Eye (tissue), 1 donor: Measurements from ENCODE around the gene BRME1.

ENCODE experiments used
- DNase-seq: peaks from one replicate; pipeline ENCODE4 v3.0.0-alpha.2; 2015

BRME1 gene

DNA sequence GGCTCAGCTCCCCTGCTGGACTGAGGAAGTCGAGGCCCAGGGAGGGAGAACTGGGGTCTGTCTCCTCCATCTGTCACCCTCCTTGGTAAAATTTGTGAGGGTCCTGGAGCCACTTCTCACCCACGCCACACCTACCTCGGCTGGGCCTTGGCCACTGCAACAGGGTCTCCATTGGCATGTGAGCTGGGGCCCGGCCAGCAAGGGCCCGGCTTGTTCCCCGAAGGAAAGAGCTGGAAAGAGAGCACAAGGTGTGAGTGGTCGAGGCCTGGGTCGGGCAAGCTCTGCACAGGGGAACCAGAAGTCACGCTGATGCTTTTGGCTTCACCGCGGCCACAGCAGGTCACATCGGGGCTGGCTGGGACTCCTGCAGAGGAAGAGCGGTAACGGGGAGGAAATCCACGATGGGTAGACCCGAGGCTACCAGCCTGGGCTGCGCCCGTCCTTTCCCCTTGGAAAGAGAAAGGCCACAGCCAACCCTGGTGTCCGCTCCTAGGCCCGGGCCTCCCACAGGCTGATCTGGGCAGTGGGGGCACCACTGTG is 20.0 kb downstream of the BRME1 start:
- no peak for DNase-seq

DNA sequence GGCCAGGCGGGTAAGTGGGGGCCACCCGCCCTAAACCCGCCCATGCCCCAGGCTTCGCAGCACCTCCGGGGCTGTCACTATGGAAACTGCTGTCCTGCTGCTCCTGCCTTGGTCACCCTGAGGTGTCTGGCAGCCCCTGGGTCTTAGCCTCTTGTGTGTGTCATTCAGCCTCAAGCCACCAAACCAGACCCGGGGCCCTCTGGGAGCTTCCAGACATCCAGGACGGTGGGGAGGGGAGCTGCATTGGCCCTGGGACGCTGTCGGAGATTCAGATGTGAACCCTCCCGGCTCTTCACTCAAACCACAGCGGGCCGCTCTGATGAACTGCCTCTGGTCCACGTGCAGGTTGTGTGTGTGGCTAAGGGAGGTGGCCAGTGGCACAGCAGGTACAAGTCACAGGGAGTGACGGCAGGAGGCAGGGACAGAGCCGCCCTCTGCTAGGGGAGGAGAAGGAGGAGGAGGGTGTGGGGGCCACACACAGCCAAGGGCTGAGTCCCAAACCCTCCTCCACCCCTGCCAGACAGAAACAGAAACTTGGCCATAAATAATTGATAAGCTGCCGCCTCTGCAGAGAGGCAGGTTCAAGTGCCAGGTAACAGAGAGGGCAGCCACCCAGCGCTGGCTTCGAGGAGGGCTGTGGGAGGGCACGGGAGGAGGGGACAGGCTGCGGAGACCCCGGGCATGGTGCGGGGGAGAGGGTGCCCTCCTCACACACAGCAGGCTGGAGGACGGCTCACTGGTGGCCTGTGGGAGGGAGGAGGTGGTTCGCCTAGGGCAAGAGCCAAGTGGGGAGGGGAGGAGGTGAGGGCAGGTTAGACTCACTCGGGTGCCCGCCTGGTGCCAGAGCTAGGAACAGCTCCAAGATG is 21.0 kb downstream of the BRME1 start:
- no peak for DNase-seq

DNA sequence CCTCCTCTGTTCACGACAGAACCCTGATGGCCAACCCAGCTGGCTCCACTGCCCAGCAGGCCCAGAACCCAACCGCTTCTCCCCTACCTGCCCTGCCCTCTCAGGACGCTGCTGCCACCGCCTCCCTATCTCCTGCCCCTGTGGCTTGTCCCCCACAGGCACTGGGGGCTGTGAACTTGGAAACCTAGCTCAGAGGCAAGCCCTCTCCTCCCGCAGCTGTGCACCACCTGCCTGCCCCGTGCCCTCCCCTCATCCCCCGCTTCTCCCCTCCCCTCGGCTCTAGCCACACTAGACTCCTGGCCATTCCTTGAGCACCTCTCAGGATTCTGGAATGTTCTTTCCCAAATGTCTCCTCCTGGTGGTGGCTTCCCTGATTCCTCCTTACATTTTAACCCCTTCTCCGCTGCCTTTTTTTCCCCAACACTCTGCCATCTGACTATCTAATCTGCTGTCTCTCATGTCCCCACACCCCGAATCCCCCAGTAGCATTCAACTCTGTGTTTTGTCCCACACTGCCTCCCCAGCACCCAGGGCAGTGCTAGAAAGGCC is 22.3 kb downstream of the BRME1 start:
- no peak for DNase-seq

DNA sequence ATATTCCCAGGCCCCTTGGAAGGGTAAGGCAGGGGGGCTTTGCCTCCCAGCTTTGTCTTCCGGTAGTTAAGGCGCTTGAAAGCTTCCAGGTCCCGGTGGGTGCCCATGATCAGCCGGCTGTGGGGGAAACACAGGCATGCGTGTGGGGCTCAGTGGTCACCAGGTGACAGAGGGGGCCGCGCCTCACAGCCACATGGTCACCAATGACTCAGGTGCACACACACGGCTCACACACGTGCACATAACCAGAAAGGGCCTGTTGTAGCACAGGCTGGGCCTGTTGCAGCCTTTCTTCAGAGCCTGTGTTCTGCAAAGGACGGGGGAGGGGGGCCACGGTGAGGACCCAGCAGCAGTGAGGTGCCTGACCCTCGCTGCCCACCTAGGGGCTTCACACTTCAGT is 23.1 kb downstream of the BRME1 start:
- no peak for DNase-seq

DNA sequence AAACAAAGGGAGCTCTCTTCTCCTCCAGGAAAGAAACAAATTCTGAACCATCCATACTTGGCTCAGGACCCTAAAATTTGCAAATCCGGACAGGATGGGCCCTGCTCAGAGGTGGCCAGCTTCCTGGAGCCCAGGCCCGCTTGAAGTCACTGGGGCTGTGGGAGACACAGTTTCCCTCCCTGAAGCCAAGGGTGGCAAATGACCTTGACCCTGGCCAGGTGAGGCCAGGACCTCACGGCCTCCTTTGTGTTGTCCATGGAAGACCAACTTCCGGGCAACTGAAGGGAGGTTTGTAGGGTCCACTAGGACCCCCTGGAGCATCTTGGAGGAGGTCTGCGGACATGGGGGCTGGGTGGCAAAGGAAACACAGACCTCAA is 23.5 kb downstream of the BRME1 start:
- no peak for DNase-seq

DNA sequence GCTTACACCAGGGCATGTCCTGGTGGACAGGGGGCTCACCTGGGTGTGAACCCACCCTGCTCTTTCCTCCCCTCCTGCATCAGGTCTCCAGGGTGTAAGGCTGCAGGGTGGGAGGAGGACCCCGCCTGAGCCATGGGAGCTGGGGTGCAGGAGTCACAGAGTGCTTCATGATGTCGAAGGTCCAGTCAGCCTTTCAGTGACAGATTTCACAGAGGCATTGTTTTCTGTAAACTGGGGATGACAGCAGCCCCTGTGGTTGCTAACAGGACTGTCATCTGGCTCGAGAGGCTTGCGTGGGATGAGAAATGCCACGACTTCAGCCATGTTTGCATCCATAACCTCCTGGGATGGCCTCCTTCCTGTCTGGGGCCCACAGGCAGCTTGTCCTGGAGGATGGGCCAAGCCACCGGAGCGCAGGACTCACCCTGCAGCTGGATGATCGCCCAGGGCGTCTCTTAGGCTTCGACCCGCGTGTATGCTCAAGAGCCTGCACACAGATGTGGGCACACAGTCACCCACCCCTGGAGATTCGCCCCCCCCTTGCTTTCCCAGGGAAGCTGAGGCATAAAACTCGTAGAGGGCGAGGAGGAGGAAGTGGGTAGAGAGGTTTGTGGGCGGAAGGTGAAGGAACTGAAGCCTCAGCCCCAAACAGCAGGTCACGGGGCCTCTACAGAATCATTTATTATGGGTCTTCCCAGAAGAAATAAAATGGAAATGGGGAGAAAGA is 24.1 kb downstream of the BRME1 start:
- DNase-seq = peak; percentile 55

DNA sequence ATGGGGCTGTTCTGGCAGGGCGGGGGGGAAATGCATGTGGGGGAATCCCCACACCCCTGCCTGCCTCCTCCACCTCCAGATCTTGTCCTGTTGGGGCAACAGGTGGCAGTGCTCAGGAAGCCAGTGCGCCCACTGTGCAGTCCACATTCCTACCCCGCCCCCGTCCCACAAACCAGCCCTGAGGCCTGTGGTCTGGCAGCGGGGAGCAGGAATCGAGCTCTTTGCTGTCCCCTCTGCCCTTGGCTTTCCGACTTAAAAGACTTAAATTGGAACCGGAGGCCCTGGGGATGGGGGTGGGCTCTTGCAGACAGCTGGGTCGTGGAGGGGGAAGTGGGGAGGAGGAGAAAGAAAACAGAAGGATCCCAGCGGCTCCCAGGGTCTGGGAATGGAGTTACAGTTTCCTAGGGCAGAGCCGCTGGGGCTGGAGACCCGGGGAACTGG is 24.6 kb downstream of the BRME1 start:
- DNase-seq = peak; percentile 75

DNA sequence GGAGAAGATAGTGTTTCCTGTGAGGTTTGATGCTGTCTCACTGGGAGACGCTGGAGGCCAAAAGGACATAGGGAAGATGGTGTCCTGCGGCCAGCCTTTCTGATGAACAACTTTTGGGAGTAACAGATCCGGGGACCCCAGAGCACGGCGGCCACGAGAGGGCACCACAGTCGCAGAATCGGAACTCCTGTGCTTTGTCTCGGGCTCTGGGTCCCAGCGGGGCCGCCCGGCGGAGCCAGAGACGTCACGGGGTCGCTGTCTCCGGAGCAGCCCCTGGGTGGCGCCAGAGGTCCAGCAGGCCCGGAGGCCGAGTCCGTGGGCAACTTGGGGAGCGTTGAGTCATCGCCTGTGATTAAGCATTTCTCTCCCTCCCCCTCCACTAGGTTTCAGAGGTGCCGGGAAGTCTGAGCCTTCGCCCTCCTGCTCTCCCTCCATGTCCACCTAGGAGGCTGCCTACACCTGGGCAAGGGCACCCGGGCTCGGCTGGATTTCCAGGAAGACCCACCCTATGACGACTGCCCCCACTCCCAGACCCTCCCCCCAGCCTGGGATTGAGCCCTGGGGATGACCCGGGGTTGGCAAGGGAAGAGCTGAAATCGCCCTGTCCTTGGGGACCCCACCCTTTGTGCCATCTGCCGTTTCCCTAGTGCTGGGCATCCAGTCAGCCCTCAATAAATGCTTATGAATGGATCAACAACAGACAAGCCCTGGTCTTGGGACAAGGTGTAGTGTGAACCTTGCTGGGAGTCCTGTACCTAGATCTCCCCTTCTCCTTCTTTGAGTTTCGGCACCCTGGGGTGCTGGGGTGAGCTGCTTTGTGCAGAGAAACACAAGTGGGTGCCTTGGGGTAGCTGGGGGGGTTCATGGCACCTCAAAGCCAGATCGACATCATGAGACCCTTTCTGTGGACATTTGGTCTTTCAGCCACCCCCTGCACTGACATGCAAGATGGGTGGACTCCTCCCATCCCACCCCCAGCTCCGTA is 25.6 kb downstream of the BRME1 start:
- DNase-seq = peak; percentile 98

DNA sequence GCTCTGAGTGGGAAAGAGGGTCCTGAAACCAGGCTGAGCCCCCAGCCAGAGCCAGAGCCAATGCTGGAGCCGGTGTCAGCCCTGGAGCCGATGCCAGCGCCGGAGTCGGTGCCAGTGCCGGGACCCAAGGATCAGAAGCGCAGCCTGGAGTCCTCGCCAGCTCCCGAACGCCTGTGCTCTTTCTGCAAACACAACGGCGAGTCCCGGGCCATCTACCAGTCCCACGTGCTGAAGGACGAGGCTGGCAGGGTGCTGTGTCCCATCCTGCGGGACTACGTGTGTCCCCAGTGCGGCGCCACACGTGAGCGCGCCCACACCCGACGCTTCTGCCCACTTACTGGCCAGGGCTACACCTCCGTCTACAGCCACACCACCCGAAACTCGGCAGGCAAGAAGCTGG is 28.6 kb downstream of the BRME1 start:
- DNase-seq = no peak

DNA sequence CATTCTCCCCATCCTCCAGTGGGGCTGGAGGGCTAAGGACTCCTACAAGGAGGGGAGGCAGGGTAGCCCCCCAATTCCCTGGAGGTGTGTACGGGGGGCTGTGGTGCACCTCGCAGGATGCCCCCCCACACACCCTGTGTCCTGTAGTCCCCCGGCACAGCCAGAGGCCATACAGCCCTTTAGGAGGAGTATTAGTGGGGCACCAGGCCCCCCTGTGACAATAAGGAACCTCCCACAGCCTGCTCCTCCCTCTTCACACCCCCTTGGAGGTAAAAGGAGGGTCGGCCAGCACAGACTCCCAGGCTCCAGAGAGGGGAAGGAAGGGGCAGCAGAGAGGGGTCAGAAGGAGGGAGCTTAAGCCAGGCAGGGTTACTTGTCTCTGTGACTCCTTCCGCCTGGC is 29.1 kb downstream of the BRME1 start, which contains the start of gene NANOS3:
NANOS3 (plus strand) TSS at position 301 of the 400 bp plus-strand sequence. CDS start 115 bp downstream, outside the sequence.
- DNase-seq = no peak

DNA sequence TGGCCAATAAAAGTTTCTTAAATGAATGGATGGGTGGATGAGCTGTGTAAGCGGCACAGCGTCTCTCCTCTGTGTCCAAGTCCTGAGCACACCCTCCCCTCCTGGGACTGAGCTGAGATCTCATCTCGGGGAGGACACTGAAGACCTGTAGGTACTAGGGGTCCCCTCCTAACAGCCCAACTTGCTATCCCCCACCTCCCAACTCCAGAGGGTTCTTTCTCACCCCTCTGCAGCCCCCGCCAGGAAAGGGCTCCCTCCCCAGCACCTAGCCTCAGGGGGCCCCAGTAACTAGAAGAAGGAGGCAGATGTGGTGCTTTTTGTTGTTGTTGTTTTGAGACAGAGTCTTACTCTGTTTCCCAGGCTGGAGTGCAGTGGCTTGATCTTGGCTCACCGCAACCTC is 30.1 kb downstream of the BRME1 start:
- no peak for DNase-seq

DNA sequence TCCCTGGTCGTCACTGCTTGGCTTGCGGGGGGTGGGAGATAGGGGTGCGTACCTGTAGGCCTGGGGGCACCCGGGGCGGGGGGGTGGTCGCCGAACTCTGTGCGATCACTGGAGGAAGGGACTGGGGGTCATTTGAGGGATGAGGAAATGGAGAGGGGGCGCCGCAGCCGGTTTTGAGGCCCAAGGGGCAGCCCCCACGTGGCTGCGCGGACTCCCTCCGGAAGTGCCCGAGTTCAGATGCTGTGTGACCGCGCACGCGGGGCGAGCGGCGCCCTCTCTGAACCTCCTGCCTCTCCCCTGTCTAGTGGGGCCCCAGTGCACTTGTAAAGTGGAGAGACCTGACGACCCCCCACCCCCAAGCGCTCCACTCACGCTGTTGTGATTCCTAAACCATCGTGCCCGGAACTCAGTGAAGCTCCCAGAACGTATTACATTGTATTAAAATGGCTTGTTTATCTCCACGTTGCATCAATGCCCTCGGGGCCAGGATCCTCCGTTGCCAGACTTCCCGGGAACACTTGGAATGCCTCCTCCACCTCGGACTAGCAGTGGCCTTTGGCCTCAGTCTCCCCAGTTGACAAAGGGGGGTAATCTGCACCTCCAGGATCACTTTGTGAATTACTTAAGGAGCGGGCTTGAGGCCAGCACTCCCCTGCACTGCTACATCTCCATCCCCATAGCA is 31.9 kb downstream of the BRME1 start:
- no peak for DNase-seq

DNA sequence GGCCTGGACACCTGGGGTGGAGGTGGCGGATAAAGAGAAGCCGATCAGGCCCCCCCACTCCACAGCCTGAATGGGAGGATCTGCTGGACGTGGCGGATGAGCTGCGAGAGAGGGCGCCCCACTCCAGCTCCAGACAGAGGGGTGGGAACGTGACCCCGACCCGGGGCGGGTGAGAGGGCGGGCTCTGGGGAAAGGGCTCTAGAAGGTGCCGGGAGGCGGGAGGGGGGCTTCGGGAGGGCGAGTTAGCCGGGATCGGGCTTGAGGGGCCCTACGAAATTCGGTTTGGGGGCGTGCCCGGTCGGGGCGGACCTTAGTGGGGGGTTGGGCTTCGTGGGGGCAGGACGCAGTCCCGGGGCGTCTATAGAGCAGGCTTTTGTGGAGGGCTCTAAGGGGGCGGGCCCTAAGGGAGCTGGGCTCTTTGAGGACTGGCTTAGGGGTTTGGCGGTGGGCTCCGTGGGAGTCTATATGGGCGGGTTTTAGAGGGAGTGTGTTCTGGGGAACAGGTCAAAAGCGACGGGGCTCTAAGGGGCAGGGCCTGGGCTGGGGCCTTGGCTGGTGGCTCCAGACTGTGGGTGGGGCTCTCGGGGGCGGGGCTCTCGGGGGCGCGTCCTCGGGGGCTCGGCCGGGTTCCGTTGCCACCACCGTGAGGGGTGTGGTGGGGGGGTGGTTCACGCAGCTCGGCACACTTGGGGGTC is 33.1 kb downstream of the BRME1 start:
- peak; percentile 63 for DNase-seq

DNA sequence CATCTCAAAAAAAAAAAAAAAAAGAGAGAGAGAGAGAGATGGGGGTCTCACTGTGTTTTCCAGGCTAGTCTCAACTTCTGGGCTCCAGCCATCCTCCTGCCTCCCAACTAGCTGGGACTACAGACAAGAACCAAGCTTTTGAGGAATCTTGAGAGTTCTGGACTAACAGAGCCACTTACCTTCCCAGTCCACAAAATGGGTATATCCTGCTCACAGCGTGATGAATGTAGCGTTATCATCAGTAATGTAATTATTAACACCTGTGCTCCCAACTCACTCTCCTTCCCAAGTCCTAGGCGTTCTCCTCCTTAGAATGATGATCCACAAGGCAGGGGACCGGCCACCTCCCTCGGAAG is 33.6 kb downstream of the BRME1 start:
- no peak for DNase-seq

DNA sequence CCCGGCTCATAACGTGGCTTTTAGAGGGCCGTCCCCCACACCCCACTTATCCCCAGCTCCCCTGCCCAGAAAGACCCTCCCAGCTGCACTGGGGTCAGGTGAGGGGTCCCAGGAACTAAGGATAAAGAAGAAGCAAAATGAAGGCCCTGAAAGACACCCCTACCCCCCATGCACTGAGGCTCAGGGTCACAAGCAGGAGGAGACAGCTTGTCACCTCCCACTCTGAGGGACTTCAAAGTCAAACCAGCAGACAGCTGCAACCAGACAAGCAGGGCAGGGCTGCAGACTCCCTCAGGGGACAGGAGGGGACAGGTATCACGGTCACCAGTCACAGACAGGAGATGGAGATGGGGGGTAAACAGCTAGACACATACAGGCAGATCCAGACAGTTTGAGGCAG is 35.0 kb downstream of the BRME1 start:
- no peak for DNase-seq

DNA sequence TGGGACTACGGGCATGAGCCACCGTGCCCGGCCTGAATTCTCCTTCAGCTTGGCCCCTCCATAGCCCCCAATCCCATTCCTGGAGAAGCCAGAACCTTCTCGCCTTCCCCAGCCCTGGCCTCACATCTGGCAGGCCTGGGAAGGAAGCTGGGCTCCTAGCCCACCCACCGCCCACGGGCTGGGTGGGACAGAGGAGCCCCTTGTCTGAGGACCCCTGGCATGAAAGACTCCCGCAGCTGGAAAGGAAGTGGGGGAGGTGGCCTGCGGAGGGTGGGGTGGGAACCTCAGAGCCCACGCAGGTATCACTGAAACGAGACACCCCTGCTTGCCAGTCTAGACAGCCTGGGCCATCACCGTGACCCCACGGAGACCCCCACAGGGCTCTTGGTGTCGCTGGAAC is 36.6 kb downstream of the BRME1 start:
- DNase-seq = no peak

DNA sequence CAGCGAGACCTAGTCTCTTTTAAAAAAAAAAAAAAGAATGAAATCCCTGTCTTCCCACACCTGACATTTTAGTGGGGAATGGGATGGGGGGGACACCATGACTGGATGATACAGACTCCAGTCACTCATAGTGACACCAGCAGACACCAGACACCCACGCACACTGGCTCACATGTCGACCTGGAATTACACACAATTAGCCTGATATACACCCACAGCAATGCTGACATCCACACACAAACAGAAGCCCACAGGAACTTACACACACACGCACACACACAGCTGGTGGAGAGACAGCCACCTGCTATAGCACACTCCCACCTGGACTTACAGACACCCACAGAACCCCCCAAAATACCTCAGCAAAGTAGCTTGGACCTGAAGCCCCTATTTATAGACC is 37.3 kb downstream of the BRME1 start:
- DNase-seq = no peak

DNA sequence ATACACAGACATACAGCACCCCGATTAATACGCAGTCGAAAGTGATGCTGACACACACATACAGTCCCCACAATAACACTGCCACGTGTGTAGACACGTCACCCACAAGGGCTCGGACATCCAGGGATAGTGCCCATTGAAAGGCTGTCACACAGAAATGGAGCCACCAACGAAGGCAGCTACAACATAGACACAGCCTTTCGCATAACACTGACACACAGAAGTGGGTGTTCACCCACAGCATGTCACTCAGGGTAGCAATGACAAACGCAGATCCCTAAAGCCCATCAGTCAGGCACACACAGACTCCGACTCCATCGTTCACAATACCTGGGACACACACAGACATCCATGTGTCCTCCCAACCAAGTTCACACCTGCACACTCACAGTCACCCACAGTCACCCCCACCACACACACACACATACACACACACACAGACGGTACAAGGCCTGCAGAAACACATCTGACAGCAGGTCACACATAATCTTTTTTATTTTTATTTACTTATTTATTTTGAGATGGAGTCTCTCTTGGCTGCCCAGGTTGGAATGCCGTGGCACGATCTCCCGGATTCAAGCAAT is 39.4 kb downstream of the BRME1 start:
- DNase-seq = no peak

DNA sequence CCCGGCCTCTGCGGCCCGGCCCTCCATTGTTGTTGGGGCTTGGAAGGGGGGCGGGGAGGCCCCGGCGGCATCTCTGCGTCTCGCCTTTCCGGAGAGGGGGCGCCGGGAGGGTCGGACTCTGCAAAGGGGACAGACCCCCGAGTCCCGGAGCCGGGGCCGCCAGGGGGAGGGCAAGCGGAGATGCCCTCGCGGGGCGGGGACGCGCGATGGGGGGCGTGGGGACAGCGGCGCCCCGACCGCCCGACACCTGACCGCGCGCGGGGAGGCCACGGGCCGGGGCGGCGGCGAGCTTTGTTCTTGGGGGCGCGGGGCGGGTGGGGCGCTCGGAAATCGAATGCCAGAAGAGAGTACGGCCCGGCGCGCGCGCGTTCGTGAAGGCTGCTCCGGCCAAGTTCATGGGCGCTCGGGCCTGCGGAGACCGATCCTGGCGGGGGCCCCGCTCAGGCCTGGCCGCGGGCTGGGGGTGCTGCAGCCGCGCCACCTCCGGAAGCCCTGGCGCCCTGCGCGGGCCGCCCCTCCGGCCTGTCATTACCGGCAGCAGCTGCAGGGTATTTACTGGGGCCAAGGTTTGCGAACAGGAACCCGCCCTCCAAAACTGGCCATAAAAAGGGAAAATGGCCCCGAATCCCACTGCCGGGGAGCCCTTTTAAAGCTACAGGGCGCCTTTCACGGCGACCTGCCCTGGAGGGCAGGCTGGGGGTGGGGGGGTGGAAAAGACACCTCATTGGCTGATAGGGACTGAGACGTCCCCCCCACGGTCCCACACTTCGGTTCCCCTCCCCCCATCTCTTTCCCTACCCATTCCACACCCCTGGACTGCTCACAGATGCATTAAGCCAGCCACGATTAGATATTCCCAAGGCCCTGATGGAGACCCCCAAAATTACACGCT is 40.1 kb downstream of the BRME1 start:
- DNase-seq = peak; percentile 63
